K562 (cell line): Measurements from ENCODE around the gene COX20. TPM values are rescaled to one million over a fixed set of nuclear protein-coding genes. Genes with fewer than 3 reads are reported as not detected.

ENCODE experiments used
- ATAC-seq: fragments of 200-7000 bp; cut with Tn5 transposase; 3 replicates; pipeline ENCODE4 v1.9.1; 2020; ENCODE audit warnings: moderate library complexity
- BruUV-seq: library from RNA; stranded (reverse); fragments of 400-500 nt; replicated peaks from 2 replicates; lab custom pipeline; 2021; lab: Mats Ljungman, UMichigan
- CTCF ChIA-PET: fragments of 300-600 bp; formaldehyde crosslinking; extraction: SDS; loops from one replicate; lab custom pipeline; 2021; ENCODE audit warnings: low intra/inter-chr PET ratio; lab: Yijun Ruan, JAX
- POLR2A ChIA-PET: fragments of 300-600, 350-650 bp; sonication (Branson Sonifier 250); formaldehyde crosslinking; extraction: SDS; loops from one replicate; lab custom pipeline; 2021; ENCODE audit warnings: antibody characterized with exemption, inconsistent platforms; lab: Yijun Ruan, JAX
- DNase-seq, 4 experiments: peaks; one replicate each; pipeline versions ENCODE4 v3.0.0 to v3.0.0-alpha.2; 2011 to 2018; ENCODE audit warnings: low spot score in 3 of 4, mixed read lengths in 3 of 4; ENCODE audit errors: extremely low read depth in 1 of 4
- FAIRE-seq: peaks from 2 replicates; lab custom pipeline; 2011; peaks lifted over from hg19 to GRCh38; lab: Jason Lieb, UNC
- H2AFZ ChIP-seq: 2 replicates; pipeline ENCODE4 v1.6.0; 2011; ENCODE audit warnings: low read depth, low read length, control low read depth, inconsistent platforms
- H3K27ac ChIP-seq: fragments of 200-600 bp; 3 replicates; pipeline ENCODE4 v1.8.0; 2011; ENCODE audit warnings: low read depth, mild to moderate bottlenecking, control low read depth, inconsistent platforms, low read length, moderate library complexity, mixed read lengths; ENCODE audit errors: extremely low read depth
- H3K27me3 ChIP-seq, 2 experiments: fragments of 300-600 bp in 1 of 2; 2 replicates in 1 of 2; 3 replicates in 1 of 2; pipeline versions ENCODE4 v1.6.0 to v1.8.0; 2011; ENCODE audit warnings: inconsistent platforms in 2 of 2, low read length in 2 of 2, mild to moderate bottlenecking in 1 of 2, mixed read lengths in 1 of 2, moderate library complexity in 1 of 2; ENCODE audit not compliant: control insufficient read depth in 2 of 2, insufficient read depth in 2 of 2
- H3K36me3 ChIP-seq: fragments of 300-600 bp; 3 replicates; pipeline ENCODE4 v1.8.0; 2011; ENCODE audit warnings: mild to moderate bottlenecking, low read length, inconsistent platforms; ENCODE audit not compliant: control insufficient read depth, insufficient read depth
- H3K4me1 ChIP-seq, 2 experiments: fragments of 200-600 bp in 1 of 2; replicated peaks in 1 of 2; 2 replicates in 1 of 2; 3 replicates in 1 of 2; pipeline versions ENCODE4 v1.5.1 to v1.8.0; 2011; ENCODE audit warnings: inconsistent platforms in 2 of 2, low read length in 2 of 2, mild to moderate bottlenecking in 1 of 2, mixed read lengths in 1 of 2, moderate library complexity in 1 of 2; ENCODE audit not compliant: control insufficient read depth in 2 of 2, insufficient read depth in 2 of 2
- H3K4me2 ChIP-seq: 2 replicates; pipeline ENCODE4 v1.6.1; 2011; ENCODE audit warnings: low read length, control low read depth, inconsistent platforms, mixed read lengths; ENCODE audit not compliant: insufficient read depth
- H3K4me3 ChIP-seq: fragments of 200-600 bp; sonication (generic), shearing (Covaris generic); 2 replicates; pipeline ENCODE4 v1.5.1; 2016; ENCODE audit warnings: control low read depth, inconsistent platforms
- H3K79me2 ChIP-seq: fragments of 200-600 bp; 3 replicates; pipeline ENCODE4 v1.8.0; 2011; ENCODE audit warnings: low read length, inconsistent platforms; ENCODE audit not compliant: control insufficient read depth, insufficient read depth
- H3K9ac ChIP-seq, 2 experiments: 2 replicates each; pipeline versions ENCODE4 v1.6.0 to v1.6.1; 2011; ENCODE audit warnings: low read depth in 2 of 2, low read length in 2 of 2, control low read depth in 1 of 2, inconsistent platforms in 1 of 2, mild to moderate bottlenecking in 1 of 2, mixed read lengths in 1 of 2; ENCODE audit not compliant: insufficient read depth in 1 of 2
- H3K9me1 ChIP-seq: one replicate; pipeline ENCODE4 v1.6.0; 2011; ENCODE audit warnings: inconsistent platforms, mild to moderate bottlenecking, low read length, moderate library complexity; ENCODE audit not compliant: control insufficient read depth, insufficient read depth
- H3K9me3 ChIP-seq: replicated peaks from 2 replicates; pipeline ENCODE4 v1.5.1; 2011; ENCODE audit warnings: low read depth, low read length, inconsistent platforms; ENCODE audit not compliant: control insufficient read depth, insufficient read depth
- H4K20me1 ChIP-seq: replicated peaks from 2 replicates; pipeline ENCODE4 v1.6.1; 2011; ENCODE audit warnings: low read length, inconsistent platforms, mixed read lengths; ENCODE audit not compliant: control insufficient read depth, insufficient read depth
- CHD1 ChIP-seq: fragments of 200-600 bp; sonication (generic); IDR thresholded peaks from one replicate; pipeline ENCODE4 v1.6.1; 2012; ENCODE audit warnings: mild to moderate bottlenecking, moderate library complexity, low read length, inconsistent platforms
- DACH1 ChIP-seq: fragments of 450-650 bp; IDR thresholded peaks from 2 replicates; pipeline ENCODE4 v1.6.1; 2018; ENCODE audit not compliant: partially characterized antibody
- ELF2 ChIP-seq: fragments of 250-450 bp; sonication (Bioruptor Pico); IDR thresholded peaks from 2 replicates; pipeline ENCODE4 v1.5.0; 2021; ENCODE audit warnings: mild to moderate bottlenecking
- HDAC8 ChIP-seq: fragments of 450-650 bp; IDR thresholded peaks from 2 replicates; pipeline ENCODE4 v1.6.1; 2016; ENCODE audit warnings: mild to moderate bottlenecking, missing genetic modification characterization, moderate library complexity, missing compliant biosample characterization
- NR3C1 ChIP-seq: sonication (generic); formaldehyde crosslinking; IDR thresholded peaks from 2 replicates; pipeline ENCODE4 v1.8.1; 2022; ENCODE audit warnings: missing genetic modification reagents
- PHB ChIP-seq: fragments of 250-450 bp; sonication (Bioruptor Pico); IDR thresholded peaks from 2 replicates; pipeline ENCODE4 v1.5.0; 2021
- SAFB ChIP-seq: fragments of 200-400 bp; formaldehyde crosslinking; IDR thresholded peaks from 2 replicates; pipeline ENCODE4 v1.6.1; 2017; ENCODE audit warnings: low read depth, low read length, borderline replicate concordance
- SMARCA4 ChIP-seq: fragments of 450-650 bp; IDR thresholded peaks from 2 replicates; pipeline ENCODE4 v1.6.1; 2016
- ZFP36 ChIP-seq: fragments of 150-350 bp; IDR thresholded peaks from 2 replicates; pipeline ENCODE4 v1.6.1; 2018; ENCODE audit warnings: low read length, low read depth; ENCODE audit not compliant: partially characterized antibody
- ZKSCAN1 ChIP-seq: fragments of 150-350 bp; IDR thresholded peaks from 2 replicates; pipeline ENCODE4 v1.6.1; 2016; ENCODE audit warnings: low read depth, low read length
- ZNF146 ChIP-seq: IDR thresholded peaks from one replicate; pipeline ENCODE4 v1.6.1; 2018; ENCODE audit warnings: missing compliant biosample characterization; ENCODE audit not compliant: unreplicated experiment
- ZNF282 ChIP-seq: sonication (generic); formaldehyde crosslinking; IDR thresholded peaks from 2 replicates; pipeline ENCODE4 v1.8.1; 2023; ENCODE audit warnings: missing genetic modification reagents
- ZNF695 ChIP-seq: fragments of 450-650 bp; formaldehyde crosslinking; IDR thresholded peaks from 2 replicates; pipeline ENCODE4 v1.4.0; 2020; ENCODE audit warnings: mild to moderate bottlenecking, moderate library complexity
- WGBS: fragments of 100-300 bp; shearing (Covaris generic); methylation state at CpG from one replicate; pipeline ENCODE4 v1.1.6; 2016; ENCODE audit warnings: low coverage, mixed read lengths; ENCODE audit not compliant: insufficient coverage; ENCODE audit errors: missing lambda C conversion rate; 5-methylcytosine and 5-hydroxymethylcytosine counted together
- in situ Hi-C: fragments of 300-500 bp; cut with MboI; formaldehyde crosslinking; loops from 4 replicates; pipeline ENCODE4 v1.15.0; 2018; ENCODE audit warnings: inconsistent platforms, mixed read lengths
- intact Hi-C: fragments of 100-400 bp; cut with micrococcal nuclease; formaldehyde crosslinking; loops from 2 replicates; pipeline ENCODE4 v1.14.2; 2022
- polyA plus RNA-seq, 8 experiments: library from polyadenylated mRNA; depleted of rRNA in 4 of 8; stranded (reverse) in 5 of 8; unstranded in 3 of 8; fragments of >200 nt; fragmentation: Nextera tagmentation in 2 of 8; fragmentation: Illumina TruSeq in 1 of 8; extraction: Ambion mirVana in 2 of 8; extraction: Trizol in 1 of 8; gene quantifications; 2 replicates each; pipeline versions ENCODE4 v1.2.1 to v1.2.3, GENCODE V29; 2011 to 2014; ENCODE audit warnings: inconsistent platforms in 1 of 8, missing spikeins in 1 of 8
- total RNA-seq, 7 experiments: library from RNA; depleted of rRNA in 6 of 7; stranded (reverse); fragments of >200 nt in 6 of 7; fragmentation: Illumina TruSeq in 2 of 7; extraction: Trizol in 2 of 7; gene quantifications; 2 replicates each; pipeline versions ENCODE4 v1.2.1 to v1.2.3, GENCODE V29; 2011 to 2021; ENCODE audit warnings: low replicate concordance in 1 of 7
- TF ChIP-seq, protein P1 (sequence below): fragments of 200-800 bp; sonication (Bioruptor generic); IDR thresholded peaks from 2 replicates; pipeline ENCODE4 v1.6.1; 2017; ENCODE audit warnings: missing genetic modification characterization, missing compliant biosample characterization
- TF ChIP-seq, protein P2 (sequence below): sonication (generic); formaldehyde crosslinking; IDR thresholded peaks from 2 replicates; pipeline ENCODE4 v1.8.1; 2023; ENCODE audit warnings: mild to moderate bottlenecking, missing genetic modification reagents

The COX20 gene
- total and polyA plus RNA-seq, 9 of the 15 experiments (the other 6 are each of a cell fraction or from before 2014, with no cell fraction given) = 41.5 to 192 (median 84.3) TPM

DNA sequence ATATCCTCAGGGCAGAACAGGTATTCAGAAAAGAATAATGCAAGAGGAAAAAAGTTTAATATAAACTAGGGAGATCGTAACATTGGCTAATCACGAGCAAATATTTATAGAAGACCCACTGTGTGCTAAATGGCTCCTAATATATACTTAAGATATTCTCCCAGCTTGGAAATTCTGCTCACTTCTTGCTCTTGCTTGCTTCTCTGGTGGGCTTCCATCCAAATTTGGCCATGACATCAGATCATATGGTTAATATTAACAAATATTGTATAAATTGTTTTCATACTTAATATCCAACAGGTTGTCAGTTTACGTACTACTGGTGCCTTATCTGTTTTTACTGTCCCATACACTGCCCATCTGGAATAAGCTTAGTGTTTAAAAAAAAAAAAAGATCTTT is 1.1 kb downstream of the COX20 start:
- Histone ChIP-seq H2AFZ (no peak overlapping the region), H3K79me2 (peaks cover 61% of the 10 kb centered on the region), H3K4me3 (peak overlapping the region; percentile 74), H3K36me3 (peaks cover 48% of the 10 kb centered on the region), H3K4me1 (peaks cover 15 to 17% of the 10 kb centered on the region in 2 experiments; a peak in 4 of 5 replicates), H4K20me1 (peaks cover 17% of the 10 kb centered on the region), H3K27me3 (no peaks in the 10 kb centered on the region), H3K27ac (peak overlapping the region; percentile 98), H3K9me1 (no peaks in the 10 kb centered on the region), H3K4me2 (peak overlapping the region; percentile 98), H3K9me3 (no peaks in the 10 kb centered on the region), H3K9ac (peak overlapping the region in 1 of 2 experiments; percentile 97; a peak in 3 of 4 replicates)
- CTCF ChIA-PET = no interaction called here
- TF ChIP-seq ZNF282 (CRISPR knock-in tag) (no peak), PHB (CRISPR knock-in tag) (no peak), ELF2 (CRISPR knock-in tag) (0 out of 2 replicates have a peak, but pooled peaks have one; percentile 7), ZKSCAN1 (peak; percentile 93), ZNF146 (CRISPR knock-in tag) (no peak), SAFB (no peak), DACH1 (peak; percentile 72), CHD1 (no peak), NR3C1 (CRISPR knock-in tag) (no peak), ZNF695 (CRISPR knock-in tag) (no peak), ZFP36 (no peak), SMARCA4 (0 out of 2 replicates have a peak, but pooled peaks have one; percentile 16), HDAC8 (no peak)
- TF ChIP-seq, protein P1, sequence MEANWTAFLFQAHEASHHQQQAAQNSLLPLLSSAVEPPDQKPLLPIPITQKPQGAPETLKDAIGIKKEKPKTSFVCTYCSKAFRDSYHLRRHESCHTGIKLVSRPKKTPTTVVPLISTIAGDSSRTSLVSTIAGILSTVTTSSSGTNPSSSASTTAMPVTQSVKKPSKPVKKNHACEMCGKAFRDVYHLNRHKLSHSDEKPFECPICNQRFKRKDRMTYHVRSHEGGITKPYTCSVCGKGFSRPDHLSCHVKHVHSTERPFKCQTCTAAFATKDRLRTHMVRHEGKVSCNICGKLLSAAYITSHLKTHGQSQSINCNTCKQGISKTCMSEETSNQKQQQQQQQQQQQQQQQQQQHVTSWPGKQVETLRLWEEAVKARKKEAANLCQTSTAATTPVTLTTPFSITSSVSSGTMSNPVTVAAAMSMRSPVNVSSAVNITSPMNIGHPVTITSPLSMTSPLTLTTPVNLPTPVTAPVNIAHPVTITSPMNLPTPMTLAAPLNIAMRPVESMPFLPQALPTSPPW (CRISPR knock-in tag) = peak; percentile 21; the same call in 1 of the 2 replicates
- TF ChIP-seq, protein P2, sequence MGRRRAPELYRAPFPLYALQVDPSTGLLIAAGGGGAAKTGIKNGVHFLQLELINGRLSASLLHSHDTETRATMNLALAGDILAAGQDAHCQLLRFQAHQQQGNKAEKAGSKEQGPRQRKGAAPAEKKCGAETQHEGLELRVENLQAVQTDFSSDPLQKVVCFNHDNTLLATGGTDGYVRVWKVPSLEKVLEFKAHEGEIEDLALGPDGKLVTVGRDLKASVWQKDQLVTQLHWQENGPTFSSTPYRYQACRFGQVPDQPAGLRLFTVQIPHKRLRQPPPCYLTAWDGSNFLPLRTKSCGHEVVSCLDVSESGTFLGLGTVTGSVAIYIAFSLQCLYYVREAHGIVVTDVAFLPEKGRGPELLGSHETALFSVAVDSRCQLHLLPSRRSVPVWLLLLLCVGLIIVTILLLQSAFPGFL = no peak
- WGBS = 0% methylated on average over 3 of the region's 3 CpGs
- DNase-seq (no peak), ATAC-seq (no peak), FAIRE-seq (no peak)
- intact Hi-C loops = loop anchor here (10.0 kb wide), 1 partner anchor 208 kb away; no protein-coding TSS in a partner anchor
- BruUV-seq = no TSS peak
- POLR2A ChIA-PET = interaction anchor here (0.6 to 22.4 kb wide), 6 partner anchors 19 to 215 kb away, joined by 3 to 485 read pairs (median 4); partner anchors contain the start of gene HNRNPU
- in situ Hi-C loops = no loop called here
